ENCODE measurements around the gene MSH2. TPM values are rescaled to one million over a fixed set of nuclear protein-coding genes. Genes with fewer than 3 reads are reported as not detected.

The MSH2 gene
- total and polyA plus RNA-seq, 2 of the 13 experiments (the other 11 are each of a cell fraction or from before 2014, with no cell fraction given), result 19.9 to 76.3 TPM

GRCh38 chr2:47404356-47404755 is 1.4 kb downstream of the MSH2 start (continued):
- TF ChIP-seq ZNF83 (CRISPR knock-in tag; IDR thresholded peaks at IDR 0.05; ENCODE audit: borderline replicate concordance), result no peak
- TF ChIP-seq THRA (CRISPR knock-in tag; IDR thresholded peaks at IDR 0.05; ENCODE audit: borderline replicate concordance), result no peak
- TF ChIP-seq YEATS4 (CRISPR knock-in tag; IDR thresholded peaks at IDR 0.05; ENCODE audit: borderline replicate concordance), result no peak
- no peak for TF ChIP-seq MAFG (CRISPR knock-in tag; IDR thresholded peaks at IDR 0.05)
- 0 out of 2 replicates have a peak, but pooled peaks have one; percentile 59 for TF ChIP-seq ZNF547 (CRISPR knock-in tag; IDR thresholded peaks at IDR 0.05)

- CTCF ChIA-PET (ENCODE audit: low intra/inter-chr PET ratio, low total read pairs), result no interaction called here
- 96% methylated on average over 2 of the region's 2 CpGs for WGBS (ENCODE audit: low lambda C conversion rate)
- FAIRE-seq, result peak; percentile 34
Measured at GRCh38 chr2:47405757-47406156, 2.8 kb downstream of the MSH2 start.

More at GRCh38 chr2:47405757-47406156, 2.8 kb downstream of the MSH2 start:
- H3K4me3 ChIP-seq (replicated peaks in 1 of 3; ENCODE audit: insufficient read depth in 1 of 3, low read depth in 2 of 3, low read length in 3 of 3), result no peak overlapping the region
- POLR2A ChIA-PET, result no interaction called here
- DNase-seq (ENCODE audit: low spot score), result no peak
- H3K4me1 ChIP-seq (ENCODE audit: insufficient read depth, low read length), result peaks cover 51% of the 10 kb centered on the region
- H3K27me3 ChIP-seq (ENCODE audit: control insufficient read depth in 1 of 2, insufficient read depth in 2 of 2, low read length in 2 of 2), result no peaks in the 10 kb centered on the region; a peak in 1 of 5 replicates
- H3K27ac ChIP-seq (ENCODE audit: extremely low read length, insufficient read depth, low read length), result no peak overlapping the region
- intact Hi-C loops (cut with micrococcal nuclease; ENCODE audit: unreplicated experiment) (no loop called here), in situ Hi-C loops (cut with HindIII; ENCODE audit: extremely low pct_ligation_motif_present, low pct_unique_long_range_greater_than_20kb) (no loop called here)
- TF ChIP-seq ZNF577 (CRISPR knock-in tag; IDR thresholded peaks at IDR 0.05; ENCODE audit: borderline replicate concordance, low read depth) (no peak), FOXC1 (CRISPR knock-in tag; IDR thresholded peaks at IDR 0.05; ENCODE audit: borderline replicate concordance) (no peak), FOXP4 (CRISPR knock-in tag; IDR thresholded peaks at IDR 0.05) (no peak), ZNF556 (CRISPR knock-in tag; IDR thresholded peaks at IDR 0.05; ENCODE audit: borderline replicate concordance) (no peak), ZNF431 (CRISPR knock-in tag; IDR thresholded peaks at IDR 0.05; ENCODE audit: borderline replicate concordance, low read depth) (0 out of 2 replicates have a peak, but pooled peaks have one; percentile 27), ATM (IDR thresholded peaks at IDR 0.05; ENCODE audit: borderline replicate concordance) (no peak), ZNF180 (CRISPR knock-in tag; IDR thresholded peaks at IDR 0.05; ENCODE audit: borderline replicate concordance, low read depth) (no peak)
- H3K79me2 ChIP-seq (ENCODE audit: insufficient read depth, low read length), result peaks cover 52% of the 10 kb centered on the region
- BruUV-seq (replicated peaks), result no TSS peak
- no peak overlapping the region for H3K9ac ChIP-seq (ENCODE audit: insufficient read depth, low read depth, low read length)
- H3K36me3 ChIP-seq (replicated peaks in 1 of 2; ENCODE audit: control insufficient read depth in 1 of 2, insufficient read depth in 2 of 2, low read length in 2 of 2), result peaks cover 0 to 21% of the 10 kb centered on the region in 2 experiments; a peak in 3 of 5 replicates
- no peaks in the 10 kb centered on the region for H4K20me1 ChIP-seq (ENCODE audit: insufficient read depth, low read length)
- H2AFZ ChIP-seq (ENCODE audit: low read length), result no peak overlapping the region
- H3K4me2 ChIP-seq (ENCODE audit: low read depth, low read length), result no peak overlapping the region
- H3K9me3 ChIP-seq (ENCODE audit: low read length), result no peaks in the 10 kb centered on the region
- no peak for ATAC-seq
